Stimulated activated CD4-positive, alpha-beta T cell treated with anti-CD3 and anti-CD28 coated beads, Interleukin-1b, Interleukin-23, amount 100 ng/mL, for 1 hour (primary cell): ENCODE measurements around the gene STARD3NL.
"Not testable (repeated sequence)": the region's sequence is repeated elsewhere in the genome, so short reads cannot be mapped to it uniquely, and the experiment has no call there.

Source experiments
- DNase-seq, 2 donors: peaks; one replicate each; pipeline ENCODE4 v3.0.0-alpha.2; 2020; ENCODE audit warnings: low read depth in 2 of 2

The STARD3NL gene

GRCh38 chr7:38269704-38270346, 91.8 kb downstream of the STARD3NL start:
- not testable (repeated sequence) for DNase-seq

GRCh38 chr7:38270405-38270804, 92.4 kb downstream of the STARD3NL start:
- DNase-seq = not testable (repeated sequence)

- no peak for DNase-seq
Observed at GRCh38 chr7:38273286-38273995, 95.4 kb downstream of the STARD3NL start, which contains the start of gene TARP. Gene TARP (minus strand): TSS chr7:38273636.

- no peak for DNase-seq
Observed at GRCh38 chr7:38274486-38274885, 96.4 kb downstream of the STARD3NL start.

- no peak for DNase-seq
Observed at GRCh38 chr7:38274927-38275620, 97.0 kb downstream of the STARD3NL start.

GRCh38 chr7:38276096-38276877, 98.2 kb downstream of the STARD3NL start:
- DNase-seq = no peak

GRCh38 chr7:38280000-38280399, 102.0 kb downstream of the STARD3NL start:
- DNase-seq = no peak
